Activated naive CD8-positive, alpha-beta T cell (primary cell): ENCODE results near the gene TNFSF10.
"Not testable (repeated sequence)": the region's sequence is repeated elsewhere in the genome, so short reads cannot be mapped to it uniquely, and the experiment has no call there.

Experiments
- H3K27ac Mint-ChIP-seq: one replicate; pipeline ENCODE4 v1.8.0; 2021; ENCODE audit warnings: mixed read lengths
- H3K27me3 Mint-ChIP-seq: one replicate; pipeline ENCODE4 v1.8.0; 2021; ENCODE audit warnings: mixed read lengths
- H3K36me3 Mint-ChIP-seq: one replicate; pipeline ENCODE4 v1.8.0; 2021; ENCODE audit warnings: mixed read lengths
- H3K4me1 Mint-ChIP-seq: one replicate; pipeline ENCODE4 v1.8.0; 2021; ENCODE audit warnings: low read depth, mixed read lengths
- H3K4me3 Mint-ChIP-seq: one replicate; pipeline ENCODE4 v1.8.0; 2021; ENCODE audit warnings: mild to moderate bottlenecking, mixed read lengths
- H3K9me3 Mint-ChIP-seq: one replicate; pipeline ENCODE4 v1.8.0; 2021; ENCODE audit warnings: low read depth, mixed read lengths

The TNFSF10 gene

GRCh38 chr3:172536993-172537419 is 13.8 kb upstream of the TNFSF10 start:
- H3K9me3 Mint-ChIP-seq = no peaks in the 10 kb centered on the region
- H3K4me3 Mint-ChIP-seq = peak overlapping the region; percentile 0
- peaks cover 28% of the 10 kb centered on the region for H3K4me1 Mint-ChIP-seq
- H3K36me3 Mint-ChIP-seq = no peaks in the 10 kb centered on the region
- peak overlapping the region; percentile 8 for H3K27ac Mint-ChIP-seq
- H3K27me3 Mint-ChIP-seq = no peaks in the 10 kb centered on the region

- Mint-ChIP-seq H3K4me3 (no peak overlapping the region), H3K9me3 (no peaks in the 10 kb centered on the region), H3K27me3 (no peaks in the 10 kb centered on the region), H3K27ac (no peak overlapping the region), H3K36me3 (no peaks in the 10 kb centered on the region), H3K4me1 (peaks cover 28% of the 10 kb centered on the region)
Measured at GRCh38 chr3:172536505-172536904, 13.3 kb upstream of the TNFSF10 start.

GRCh38 chr3:172530566-172530965 is 7.3 kb upstream of the TNFSF10 start:
- peaks cover 17% of the 10 kb centered on the region for H3K4me1 Mint-ChIP-seq
- H3K27me3 Mint-ChIP-seq = no peaks in the 10 kb centered on the region
- H3K27ac Mint-ChIP-seq = peak overlapping the region; percentile 58
- H3K9me3 Mint-ChIP-seq = no peaks in the 10 kb centered on the region
- H3K36me3 Mint-ChIP-seq = no peaks in the 10 kb centered on the region
- H3K4me3 Mint-ChIP-seq = peak overlapping the region; percentile 14

GRCh38 chr3:172530101-172530561 is 6.9 kb upstream of the TNFSF10 start:
- Mint-ChIP-seq H3K36me3 (peaks cover 1% of the 10 kb centered on the region), H3K4me3 (peak overlapping the region; percentile 14), H3K4me1 (peaks cover 17% of the 10 kb centered on the region), H3K27ac (peak overlapping the region; percentile 58), H3K27me3 (no peaks in the 10 kb centered on the region), H3K9me3 (no peaks in the 10 kb centered on the region)

- Mint-ChIP-seq H3K4me1 (peaks cover 24% of the 10 kb centered on the region), H3K4me3 (no peak overlapping the region), H3K27me3 (no peaks in the 10 kb centered on the region), H3K9me3 (no peaks in the 10 kb centered on the region), H3K36me3 (peaks cover 3% of the 10 kb centered on the region), H3K27ac (no peak overlapping the region)
Measured at GRCh38 chr3:172528677-172529076, 5.4 kb upstream of the TNFSF10 start.

- Mint-ChIP-seq H3K27ac (no peak overlapping the region), H3K4me1 (peaks cover 33% of the 10 kb centered on the region)
Measured at GRCh38 chr3:172527306-172527705, 4.1 kb upstream of the TNFSF10 start.

GRCh38 chr3:172525116-172525613 is 1.9 kb upstream of the TNFSF10 start:
- Mint-ChIP-seq H3K27ac (no peak overlapping the region), H3K27me3 (no peaks in the 10 kb centered on the region), H3K4me3 (no peak overlapping the region), H3K9me3 (no peaks in the 10 kb centered on the region), H3K36me3 (peaks cover 3% of the 10 kb centered on the region), H3K4me1 (peaks cover 43% of the 10 kb centered on the region)

More at GRCh38 chr3:172527306-172527705, 4.1 kb upstream of the TNFSF10 start:
- Mint-ChIP-seq H3K27me3 (no peaks in the 10 kb centered on the region), H3K4me3 (no peak overlapping the region), H3K36me3 (peaks cover 3% of the 10 kb centered on the region), H3K9me3 (no peaks in the 10 kb centered on the region)

- Mint-ChIP-seq H3K4me1 (peaks cover 45% of the 10 kb centered on the region), H3K4me3 (no peak overlapping the region), H3K9me3 (no peaks in the 10 kb centered on the region), H3K27ac (no peak overlapping the region), H3K36me3 (peaks cover 3% of the 10 kb centered on the region), H3K27me3 (no peaks in the 10 kb centered on the region)
Measured at GRCh38 chr3:172524611-172525010, 1.4 kb upstream of the TNFSF10 start.

GRCh38 chr3:172521837-172522726 is 1.1 kb downstream of the TNFSF10 start:
- peak overlapping the region; percentile 90 for H3K4me3 Mint-ChIP-seq
- H3K36me3 Mint-ChIP-seq, H3K27me3 Mint-ChIP-seq, H3K9me3 Mint-ChIP-seq: not testable (repeated sequence)
- H3K27ac Mint-ChIP-seq = peak overlapping the region; percentile 96
- peaks cover 66% of the 10 kb centered on the region for H3K4me1 Mint-ChIP-seq

GRCh38 chr3:172520301-172520831 is 2.9 kb downstream of the TNFSF10 start:
- peaks cover 80% of the 10 kb centered on the region for H3K4me1 Mint-ChIP-seq
- H3K27ac Mint-ChIP-seq = peak overlapping the region; percentile 90
- peaks cover 11% of the 10 kb centered on the region for H3K36me3 Mint-ChIP-seq
- H3K9me3 Mint-ChIP-seq = no peaks in the 10 kb centered on the region
- H3K4me3 Mint-ChIP-seq = peak overlapping the region; percentile 90
- H3K27me3 Mint-ChIP-seq = no peaks in the 10 kb centered on the region

GRCh38 chr3:172519740-172520139 is 3.5 kb downstream of the TNFSF10 start:
- Mint-ChIP-seq H3K27me3 (no peaks in the 10 kb centered on the region), H3K4me1 (peaks cover 86% of the 10 kb centered on the region), H3K27ac (peak overlapping the region; percentile 13), H3K9me3 (no peaks in the 10 kb centered on the region), H3K36me3 (peaks cover 9% of the 10 kb centered on the region), H3K4me3 (peak overlapping the region; percentile 71)

GRCh38 chr3:172518929-172519640 is 4.1 kb downstream of the TNFSF10 start:
- H3K27me3 Mint-ChIP-seq = no peaks in the 10 kb centered on the region
- peak overlapping the region; percentile 71 for H3K4me3 Mint-ChIP-seq
- peak overlapping the region; percentile 17 for H3K27ac Mint-ChIP-seq
- H3K36me3 Mint-ChIP-seq = peaks cover 15% of the 10 kb centered on the region
- H3K9me3 Mint-ChIP-seq = no peaks in the 10 kb centered on the region
- peaks cover 90% of the 10 kb centered on the region for H3K4me1 Mint-ChIP-seq

- Mint-ChIP-seq H3K4me1 (peaks cover 89% of the 10 kb centered on the region), H3K4me3 (peak overlapping the region; percentile 40), H3K36me3 (peaks cover 19% of the 10 kb centered on the region), H3K27me3 (no peaks in the 10 kb centered on the region), H3K27ac (peak overlapping the region; percentile 80), H3K9me3 (no peaks in the 10 kb centered on the region)
Measured at GRCh38 chr3:172517859-172518466, 5.3 kb downstream of the TNFSF10 start.

- H3K4me1 Mint-ChIP-seq = peaks cover 93% of the 10 kb centered on the region
- H3K9me3 Mint-ChIP-seq = no peaks in the 10 kb centered on the region
- H3K27ac Mint-ChIP-seq = peak overlapping the region; percentile 83
- no peaks in the 10 kb centered on the region for H3K27me3 Mint-ChIP-seq
- peak overlapping the region; percentile 40 for H3K4me3 Mint-ChIP-seq
- peaks cover 24% of the 10 kb centered on the region for H3K36me3 Mint-ChIP-seq
Measured at GRCh38 chr3:172516318-172517214, 6.7 kb downstream of the TNFSF10 start.
